ENCODE measurements around the gene GPSM1.
A peak's percentile ranks its signal among the peaks of the same experiment; 100 is the strongest.

- TF ChIP-seq CTCF (IDR thresholded peaks at IDR 0.05) (peak; percentile 90 to 100 (median 99)), POLR2A (IDR thresholded peaks at IDR 0.05) (peak; percentile 85 to 92 (median 90))
These were observed 36.0 kb downstream of the GPSM1 start, which contains the start of gene DNLZ for GRCh38 chr9:136363106-136363948.
